K562 (cell line): ENCODE results near the gene RET.

Experiments used
- TARDBP ChIP-seq: fragments of 450-650 bp; IDR thresholded peaks from 2 replicates; pipeline ENCODE4 v1.6.1; 2016
- ZNF696 ChIP-seq: fragments of 250-450 bp; sonication (Bioruptor Pico); conservative IDR thresholded peaks from 2 replicates; pipeline ENCODE4 v1.4.0; 2020; ENCODE audit warnings: mild to moderate bottlenecking, moderate library complexity

DNA sequence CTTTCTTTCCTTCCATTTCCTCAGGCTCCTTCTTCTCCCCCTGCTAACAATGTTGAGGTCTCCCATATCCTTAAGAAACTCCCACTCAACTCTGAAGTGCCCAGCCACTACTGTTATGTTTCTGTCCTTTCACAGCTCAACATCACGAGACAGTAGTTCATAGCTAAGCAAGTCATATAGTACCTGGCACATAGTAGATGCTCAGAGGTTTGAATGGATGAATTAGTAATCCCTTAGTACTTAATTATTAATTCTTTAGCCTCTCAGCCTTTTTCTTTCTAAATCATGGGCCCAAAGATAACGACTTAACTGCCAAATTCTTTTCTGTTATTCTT is 84.0 kb downstream of the RET start:
- TF ChIP-seq ZNF696 (CRISPR knock-in tag): no peak
- TF ChIP-seq TARDBP: no peak
